Stimulated activated memory B cell treated with anti-CD40 and anti-IgM and Interleukin-4, amounts not matched to agents 10 μg/mL and 1 μg/mL and 100 μg/mL, for 72 hours (primary cell): ENCODE results near the gene AMDHD2.
"Not testable (repeated sequence)": the region's sequence is repeated elsewhere in the genome, so short reads cannot be mapped to it uniquely, and the experiment has no call there.

Experiments
- ATAC-seq: fragments of 150-1000 bp; cut with Tn5 transposase; 2 replicates; pipeline ENCODE4 v1.10.0; 2021
- H3K27ac Mint-ChIP-seq: one replicate; pipeline ENCODE4 v1.8.0; 2022; ENCODE audit warnings: mild to moderate bottlenecking, mixed read lengths
- H3K27me3 Mint-ChIP-seq: one replicate; pipeline ENCODE4 v1.8.0; 2022; ENCODE audit warnings: mixed read lengths
- H3K36me3 Mint-ChIP-seq: one replicate; pipeline ENCODE4 v1.8.0; 2022; ENCODE audit warnings: mixed read lengths
- H3K4me1 Mint-ChIP-seq: one replicate; pipeline ENCODE4 v1.8.0; 2022; ENCODE audit warnings: mixed read lengths
- H3K4me3 Mint-ChIP-seq: one replicate; pipeline ENCODE4 v1.8.0; 2022; ENCODE audit warnings: mild to moderate bottlenecking, moderate library complexity, mixed read lengths
- H3K9me3 Mint-ChIP-seq: one replicate; pipeline ENCODE4 v1.8.0; 2022; ENCODE audit warnings: mixed read lengths

Gene AMDHD2

DNA sequence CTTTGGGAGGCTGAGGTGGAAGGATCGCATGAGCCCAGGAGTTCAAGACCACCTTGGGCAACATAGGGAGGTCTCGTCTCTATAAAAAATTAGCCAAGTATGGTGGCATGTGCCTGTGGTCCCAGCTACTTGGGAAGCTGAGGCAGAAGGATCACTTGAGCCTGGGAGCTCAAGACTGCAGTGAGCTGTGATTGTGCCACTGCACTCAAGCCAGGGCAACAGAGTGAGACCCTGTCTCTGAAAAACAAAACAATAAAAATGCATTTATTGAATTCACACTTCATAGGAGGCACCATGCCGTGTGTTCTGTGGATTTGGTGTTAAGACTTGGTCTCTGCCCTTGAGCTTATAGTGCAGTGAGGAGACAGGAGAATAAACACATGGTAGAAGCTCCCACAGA lies 42.8 kb upstream of the AMDHD2 start:
- ATAC-seq = no peak
- H3K4me3 Mint-ChIP-seq = no peak overlapping the region
- H3K27ac Mint-ChIP-seq = no peak overlapping the region
- peaks cover 14% of the 10 kb centered on the region for H3K27me3 Mint-ChIP-seq
- no peaks in the 10 kb centered on the region for H3K36me3 Mint-ChIP-seq
- H3K9me3 Mint-ChIP-seq = no peaks in the 10 kb centered on the region
- peaks cover 29% of the 10 kb centered on the region for H3K4me1 Mint-ChIP-seq

DNA sequence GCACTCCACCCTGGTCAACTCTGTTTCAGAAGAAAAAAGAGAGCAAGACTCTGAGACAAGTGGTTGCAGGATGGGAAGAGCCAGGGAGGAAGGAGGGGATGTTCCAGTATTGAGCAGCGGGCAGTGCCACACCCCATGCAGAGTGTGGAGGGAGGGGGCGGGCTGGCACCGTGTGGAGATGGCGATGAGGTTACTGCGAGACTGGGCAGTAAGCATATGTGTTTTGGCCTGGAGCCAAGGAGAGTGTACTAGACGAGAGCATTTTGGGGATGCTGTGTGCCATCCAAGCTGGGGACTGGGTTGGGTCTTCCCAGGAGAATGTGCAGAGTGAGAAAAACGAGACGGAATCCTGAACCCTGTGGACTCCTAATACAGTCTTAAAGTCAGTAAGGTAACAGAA lies 41.9 kb upstream of the AMDHD2 start:
- no peak overlapping the region for H3K4me3 Mint-ChIP-seq
- no peaks in the 10 kb centered on the region for H3K36me3 Mint-ChIP-seq
- H3K27ac Mint-ChIP-seq = no peak overlapping the region
- H3K4me1 Mint-ChIP-seq = peaks cover 22% of the 10 kb centered on the region
- H3K27me3 Mint-ChIP-seq = peaks cover 4% of the 10 kb centered on the region
- no peaks in the 10 kb centered on the region for H3K9me3 Mint-ChIP-seq
- ATAC-seq = no peak

DNA sequence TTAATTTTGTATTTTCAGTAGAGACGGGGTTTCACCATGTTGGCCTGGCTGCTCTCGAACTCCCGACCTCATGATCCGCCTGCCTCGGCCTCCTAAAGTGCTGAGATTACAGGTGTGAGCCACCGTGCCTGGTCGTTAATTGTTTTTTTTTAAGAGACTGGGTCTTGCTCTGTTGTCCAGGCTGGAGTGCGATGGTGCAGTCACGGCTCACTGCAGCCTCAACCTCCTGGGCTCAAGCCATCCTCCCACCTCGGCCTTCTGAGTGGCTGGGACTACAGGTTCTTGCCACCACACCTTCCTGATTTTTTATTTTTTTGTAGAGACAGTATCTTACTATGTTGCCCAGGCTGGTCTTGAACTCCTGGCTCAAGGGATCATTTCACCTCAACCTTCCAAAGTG lies 40.2 kb upstream of the AMDHD2 start:
- H3K4me1 Mint-ChIP-seq = peaks cover 20% of the 10 kb centered on the region
- not testable (repeated sequence) for ATAC-seq, H3K4me3 Mint-ChIP-seq, H3K27ac Mint-ChIP-seq, H3K36me3 Mint-ChIP-seq, H3K27me3 Mint-ChIP-seq, H3K9me3 Mint-ChIP-seq

DNA sequence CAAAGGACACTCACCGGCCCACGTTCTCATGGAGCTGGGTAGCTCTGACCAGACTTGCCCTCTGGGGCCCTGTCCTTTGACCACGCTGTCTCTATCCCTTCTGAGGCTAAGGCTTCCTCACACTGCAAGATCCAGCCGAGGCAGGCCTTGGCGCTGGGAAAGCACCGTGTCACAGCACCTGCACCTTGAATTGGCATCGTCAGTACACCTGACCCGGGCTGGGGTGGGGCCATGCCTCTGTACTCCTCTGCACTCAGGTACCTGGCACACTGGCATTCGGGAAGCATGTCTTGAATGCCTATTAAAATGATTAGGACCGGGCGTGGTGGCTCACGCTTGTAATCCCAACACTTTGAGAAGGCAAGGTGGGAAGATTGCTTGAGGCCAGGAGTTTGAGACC lies 39.2 kb upstream of the AMDHD2 start:
- peaks cover 19% of the 10 kb centered on the region for H3K4me1 Mint-ChIP-seq
- H3K36me3 Mint-ChIP-seq = no peaks in the 10 kb centered on the region
- H3K27me3 Mint-ChIP-seq = no peaks in the 10 kb centered on the region
- H3K4me3 Mint-ChIP-seq = no peak overlapping the region
- ATAC-seq = no peak
- H3K27ac Mint-ChIP-seq = no peak overlapping the region
- H3K9me3 Mint-ChIP-seq = no peaks in the 10 kb centered on the region

DNA sequence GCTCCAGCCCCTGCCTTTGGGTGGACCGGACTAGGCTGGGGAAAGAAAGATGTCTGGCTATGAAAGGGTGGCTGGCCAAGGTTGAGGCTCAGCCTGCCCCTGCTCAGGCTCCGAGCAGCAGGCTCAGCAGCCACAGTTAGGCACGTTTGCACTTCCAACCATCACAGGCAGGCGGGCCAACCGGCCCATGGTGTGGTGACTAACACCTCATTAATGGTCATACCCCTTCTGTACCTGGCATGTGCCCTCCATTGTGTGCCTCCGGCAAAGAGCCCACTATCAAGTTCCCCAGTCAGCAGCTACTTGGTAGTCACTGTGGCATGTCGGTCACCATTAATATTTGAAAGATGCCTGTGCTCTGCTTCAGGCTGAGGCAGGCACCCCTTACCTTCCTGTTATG lies 38.5 kb upstream of the AMDHD2 start:
- Mint-ChIP-seq H3K4me3 (no peak overlapping the region), H3K9me3 (no peaks in the 10 kb centered on the region), H3K27me3 (no peaks in the 10 kb centered on the region), H3K36me3 (no peaks in the 10 kb centered on the region), H3K4me1 (peaks cover 18% of the 10 kb centered on the region), H3K27ac (no peak overlapping the region)
- ATAC-seq = no peak

DNA sequence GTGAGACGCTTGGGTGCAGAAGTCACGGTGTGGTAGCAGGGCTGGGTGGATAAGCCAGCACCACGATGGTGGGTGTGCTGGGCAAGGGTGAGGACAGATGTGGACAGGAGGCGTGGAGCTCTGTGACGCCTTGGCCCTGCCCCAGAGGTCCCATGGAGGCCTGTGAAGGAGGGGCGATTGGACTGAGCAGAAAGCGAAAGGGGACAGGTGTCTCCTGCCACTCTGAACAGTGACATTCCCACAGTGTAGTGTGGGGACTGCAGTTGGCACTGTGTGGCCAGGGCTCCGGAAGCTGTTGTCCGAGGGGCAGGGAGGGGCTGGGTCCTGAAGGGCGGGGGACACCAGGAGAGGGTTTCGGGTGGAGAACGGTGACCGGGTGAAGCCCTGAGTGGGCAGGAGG lies 37.9 kb upstream of the AMDHD2 start:
- peaks cover 23% of the 10 kb centered on the region for H3K4me1 Mint-ChIP-seq
- no peak overlapping the region for H3K4me3 Mint-ChIP-seq
- ATAC-seq = no peak
- H3K36me3 Mint-ChIP-seq = no peaks in the 10 kb centered on the region
- no peaks in the 10 kb centered on the region for H3K9me3 Mint-ChIP-seq
- no peaks in the 10 kb centered on the region for H3K27me3 Mint-ChIP-seq
- no peak overlapping the region for H3K27ac Mint-ChIP-seq

DNA sequence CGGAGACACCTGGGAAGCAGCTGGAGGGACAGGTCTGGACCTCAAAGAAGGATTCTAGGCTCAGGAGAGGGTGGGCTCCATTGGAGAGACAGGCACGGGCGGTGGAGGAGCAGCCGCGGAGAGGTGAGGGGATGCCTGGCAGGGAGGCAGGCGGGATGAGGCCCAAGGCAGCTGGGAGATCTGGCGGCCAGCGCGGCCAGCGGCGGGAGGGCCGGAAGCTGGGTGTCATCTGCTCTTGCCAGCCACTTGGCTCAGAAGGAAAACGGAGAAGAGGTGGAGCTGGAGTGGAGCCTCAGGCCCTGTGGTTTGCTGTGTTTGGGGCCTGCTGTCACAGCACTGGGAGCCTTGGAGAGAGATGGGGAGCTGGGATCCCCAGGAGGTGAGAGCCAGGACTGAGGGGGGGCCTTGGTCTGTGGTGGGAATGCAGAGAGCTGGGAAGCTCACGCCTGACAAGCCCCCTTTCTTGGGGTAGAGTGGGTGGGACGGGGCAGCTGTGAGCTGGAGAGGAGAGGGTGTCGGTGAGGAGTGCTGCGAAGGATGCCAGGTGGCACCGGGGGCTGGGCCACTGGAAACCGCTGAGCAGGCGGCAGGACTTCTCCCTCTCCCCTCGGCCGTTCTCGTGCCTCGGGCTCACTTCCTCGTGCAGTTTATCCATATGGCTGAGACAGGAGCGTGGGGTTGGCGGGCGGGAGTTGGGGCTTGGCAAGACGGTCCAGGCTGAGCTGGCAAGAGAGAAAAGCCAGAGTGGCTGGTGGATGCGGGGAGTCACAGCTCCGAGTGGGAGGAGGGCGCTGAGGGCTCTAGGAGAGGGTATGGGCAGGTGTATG lies 37.2 kb upstream of the AMDHD2 start:
- Mint-ChIP-seq H3K4me3 (no peak overlapping the region), H3K36me3 (no peaks in the 10 kb centered on the region), H3K4me1 (peaks cover 23% of the 10 kb centered on the region), H3K9me3 (no peaks in the 10 kb centered on the region), H3K27me3 (no peaks in the 10 kb centered on the region), H3K27ac (no peak overlapping the region)
- no peak for ATAC-seq

DNA sequence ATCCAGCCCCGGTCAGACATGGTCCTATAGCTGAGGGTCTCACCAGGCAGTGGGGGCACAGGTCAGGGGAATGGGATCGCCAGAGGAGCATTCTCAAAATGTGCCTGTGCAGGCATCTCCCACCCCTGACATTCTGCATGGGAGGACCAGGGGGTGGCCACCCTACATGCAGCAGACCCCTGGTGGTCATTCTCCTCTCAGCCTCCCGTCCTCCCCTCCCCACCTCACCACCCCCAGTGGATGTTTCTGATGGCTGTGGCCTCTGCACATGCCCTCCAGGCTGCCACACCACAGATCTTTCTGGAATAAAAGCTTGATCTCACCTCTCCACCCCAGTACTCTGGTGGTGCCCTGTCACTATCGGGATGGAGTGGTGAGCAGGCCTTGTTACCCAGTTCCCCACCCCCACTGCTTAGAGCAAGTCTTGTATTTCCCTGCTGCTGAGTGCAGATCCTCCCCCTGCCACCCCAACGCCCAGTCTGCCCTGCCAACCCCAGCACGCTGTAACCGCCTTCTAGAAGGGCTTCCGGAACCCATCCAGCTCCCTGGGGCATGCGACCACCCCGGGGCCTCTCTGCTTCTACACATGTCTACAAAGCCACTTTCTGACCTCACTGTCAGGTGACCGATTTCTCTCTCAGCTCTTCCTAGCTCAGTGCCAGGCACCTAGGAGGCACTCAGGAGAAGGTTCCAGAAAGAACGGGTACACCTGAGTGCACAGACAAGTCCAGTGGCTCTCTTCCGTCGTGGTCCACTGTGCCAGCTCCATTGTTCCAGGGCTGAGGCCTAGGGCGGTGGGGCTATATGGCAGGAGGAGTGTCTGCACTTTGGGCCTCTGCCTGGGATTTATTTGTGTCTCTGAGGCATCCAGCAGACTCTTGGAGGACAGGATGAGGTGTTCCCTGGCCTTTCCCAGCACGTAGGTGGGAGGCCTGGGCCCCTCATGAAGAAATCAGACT lies 36.0 kb upstream of the AMDHD2 start:
- Mint-ChIP-seq H3K27me3 (no peaks in the 10 kb centered on the region), H3K27ac (no peak overlapping the region), H3K4me1 (peaks cover 19% of the 10 kb centered on the region), H3K4me3 (no peak overlapping the region), H3K36me3 (no peaks in the 10 kb centered on the region), H3K9me3 (no peaks in the 10 kb centered on the region)
- no peak for ATAC-seq

DNA sequence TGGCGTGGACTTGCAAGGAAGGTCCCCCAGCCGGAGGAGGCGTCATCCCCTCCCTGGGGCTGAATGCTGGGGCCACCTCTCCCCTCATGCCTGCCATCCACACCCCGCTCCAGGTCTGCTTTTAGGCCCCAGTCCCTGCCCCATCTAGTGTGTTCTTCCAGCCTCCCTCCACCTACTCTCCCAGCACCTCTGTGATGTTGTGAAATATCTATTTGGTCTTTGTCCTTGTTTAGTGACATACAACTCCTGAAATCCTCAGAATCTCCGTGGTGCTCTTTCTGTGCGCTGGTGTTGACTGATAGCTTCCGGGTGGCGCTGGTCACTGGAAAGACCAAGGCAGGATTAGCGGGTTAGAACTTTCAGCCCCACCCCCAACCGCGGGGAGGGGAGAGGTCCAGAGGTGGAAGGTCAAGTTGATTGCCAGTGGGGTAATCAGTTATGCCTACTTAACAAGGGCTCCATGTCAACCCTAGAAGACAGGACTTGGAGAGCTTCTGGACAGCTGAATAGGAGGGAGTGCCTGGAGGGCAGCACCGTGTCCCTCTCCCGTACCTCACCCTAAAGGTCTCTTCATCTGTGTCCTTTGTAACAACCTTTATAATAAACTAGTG lies 35.2 kb upstream of the AMDHD2 start:
- Mint-ChIP-seq H3K27ac (no peak overlapping the region), H3K27me3 (no peaks in the 10 kb centered on the region), H3K9me3 (no peaks in the 10 kb centered on the region), H3K4me3 (no peak overlapping the region), H3K36me3 (no peaks in the 10 kb centered on the region), H3K4me1 (peaks cover 19% of the 10 kb centered on the region)
- ATAC-seq = no peak

DNA sequence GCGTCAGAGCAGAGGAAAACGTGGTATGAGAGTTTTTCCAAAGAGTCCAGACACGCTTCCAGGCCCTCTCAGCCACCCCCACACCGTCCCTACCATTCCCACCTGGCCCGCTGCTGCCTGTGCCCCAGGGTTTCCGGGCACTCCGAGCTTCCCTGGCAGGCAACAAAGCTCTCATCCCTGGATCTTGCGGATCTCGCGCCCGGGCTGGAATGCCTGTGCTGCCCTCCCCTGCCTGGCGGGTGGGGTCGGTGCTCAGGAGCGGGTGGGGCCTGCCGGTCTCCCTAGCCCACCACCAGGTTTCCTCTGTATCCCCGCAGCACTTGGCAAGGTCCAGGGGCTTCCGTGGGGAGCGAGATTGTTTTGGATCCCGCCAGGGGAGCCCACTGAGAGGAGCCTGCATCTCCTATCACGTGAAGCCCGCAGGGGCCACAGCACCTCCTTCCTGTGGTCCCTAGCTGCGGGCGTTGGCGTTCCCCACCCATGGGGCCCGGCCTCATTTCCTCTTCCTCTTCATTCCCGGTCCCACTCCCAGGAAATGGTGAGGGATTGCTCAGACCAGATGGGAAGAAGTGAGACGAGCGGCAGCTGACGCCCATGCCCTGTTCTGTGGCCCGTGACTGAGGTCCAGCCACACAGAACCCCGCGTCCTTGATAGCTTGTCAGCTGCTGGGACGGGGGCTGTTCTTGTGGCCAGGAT lies 34.2 kb upstream of the AMDHD2 start:
- no peak for ATAC-seq
- H3K27ac Mint-ChIP-seq = no peak overlapping the region
- no peaks in the 10 kb centered on the region for H3K9me3 Mint-ChIP-seq
- no peaks in the 10 kb centered on the region for H3K27me3 Mint-ChIP-seq
- peaks cover 19% of the 10 kb centered on the region for H3K4me1 Mint-ChIP-seq
- H3K36me3 Mint-ChIP-seq = no peaks in the 10 kb centered on the region
- H3K4me3 Mint-ChIP-seq = no peak overlapping the region

DNA sequence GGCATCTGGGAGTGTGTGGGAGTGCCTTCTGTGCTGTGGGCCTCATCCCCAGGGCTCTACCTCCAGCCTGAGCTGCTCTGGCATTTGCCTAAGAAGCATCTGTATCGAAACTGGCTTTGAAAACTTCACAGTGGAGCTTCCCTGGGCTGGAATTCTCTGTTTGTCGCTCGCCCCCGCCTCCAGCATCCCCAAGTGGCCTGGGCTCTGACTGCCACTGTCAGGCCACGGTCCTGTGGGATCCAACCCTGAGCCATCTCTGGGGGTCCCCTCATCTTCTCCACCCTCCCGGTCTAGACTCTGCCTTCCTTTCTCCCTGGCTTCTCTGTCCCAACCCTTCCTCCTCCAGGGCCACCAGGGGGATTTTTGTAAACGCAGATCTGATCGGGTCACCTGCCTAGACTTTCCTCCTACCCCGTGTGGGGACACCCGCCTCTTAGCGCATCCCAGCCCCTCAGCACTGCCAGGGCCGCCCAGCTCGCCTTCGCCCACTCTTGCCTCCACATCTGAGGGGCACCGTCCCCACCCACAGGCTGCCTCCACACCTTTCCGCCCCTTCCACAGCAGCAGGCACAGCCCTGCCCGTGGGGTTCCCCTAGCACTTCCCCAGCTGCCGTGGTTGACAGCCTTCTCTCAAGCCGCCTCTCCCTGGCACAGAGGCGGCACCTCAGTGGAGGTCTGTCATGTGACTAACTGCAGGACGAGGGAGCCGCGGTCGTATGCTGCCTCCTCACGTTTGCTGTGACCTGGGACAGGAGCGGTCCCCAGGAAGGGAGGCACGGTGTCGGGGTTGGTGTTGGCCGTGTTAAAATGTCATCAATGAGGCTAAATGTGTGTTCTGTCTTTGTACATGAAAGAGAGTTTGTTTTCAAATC lies 33.3 kb upstream of the AMDHD2 start:
- Mint-ChIP-seq H3K27me3 (no peaks in the 10 kb centered on the region), H3K9me3 (no peaks in the 10 kb centered on the region), H3K36me3 (no peaks in the 10 kb centered on the region), H3K27ac (peak overlapping the region; percentile 77), H3K4me3 (peak overlapping the region; percentile 62), H3K4me1 (peaks cover 19% of the 10 kb centered on the region)
- peak; percentile 96 for ATAC-seq

DNA sequence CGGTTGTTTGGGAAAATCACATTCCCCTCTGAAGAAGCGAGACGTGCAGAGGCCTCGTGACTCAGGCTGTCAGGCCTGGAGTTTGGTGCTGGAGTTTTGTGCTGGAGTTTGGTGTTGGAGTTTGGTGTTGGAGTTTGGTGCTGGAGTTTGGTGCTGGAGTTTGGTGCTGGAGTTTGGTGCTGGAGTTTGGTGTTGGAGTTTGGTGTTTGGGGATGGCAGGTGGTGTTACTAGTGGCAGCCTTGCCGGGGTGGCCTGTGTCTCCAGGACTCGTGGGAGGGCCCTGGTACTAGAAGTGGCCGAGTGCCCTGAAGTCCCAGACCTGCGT lies 32.7 kb upstream of the AMDHD2 start:
- H3K27me3 Mint-ChIP-seq = no peaks in the 10 kb centered on the region
- H3K36me3 Mint-ChIP-seq = no peaks in the 10 kb centered on the region
- no peak for ATAC-seq
- H3K27ac Mint-ChIP-seq = peak overlapping the region; percentile 77
- H3K4me3 Mint-ChIP-seq = peak overlapping the region; percentile 62
- H3K4me1 Mint-ChIP-seq = peaks cover 19% of the 10 kb centered on the region
- H3K9me3 Mint-ChIP-seq = no peaks in the 10 kb centered on the region

DNA sequence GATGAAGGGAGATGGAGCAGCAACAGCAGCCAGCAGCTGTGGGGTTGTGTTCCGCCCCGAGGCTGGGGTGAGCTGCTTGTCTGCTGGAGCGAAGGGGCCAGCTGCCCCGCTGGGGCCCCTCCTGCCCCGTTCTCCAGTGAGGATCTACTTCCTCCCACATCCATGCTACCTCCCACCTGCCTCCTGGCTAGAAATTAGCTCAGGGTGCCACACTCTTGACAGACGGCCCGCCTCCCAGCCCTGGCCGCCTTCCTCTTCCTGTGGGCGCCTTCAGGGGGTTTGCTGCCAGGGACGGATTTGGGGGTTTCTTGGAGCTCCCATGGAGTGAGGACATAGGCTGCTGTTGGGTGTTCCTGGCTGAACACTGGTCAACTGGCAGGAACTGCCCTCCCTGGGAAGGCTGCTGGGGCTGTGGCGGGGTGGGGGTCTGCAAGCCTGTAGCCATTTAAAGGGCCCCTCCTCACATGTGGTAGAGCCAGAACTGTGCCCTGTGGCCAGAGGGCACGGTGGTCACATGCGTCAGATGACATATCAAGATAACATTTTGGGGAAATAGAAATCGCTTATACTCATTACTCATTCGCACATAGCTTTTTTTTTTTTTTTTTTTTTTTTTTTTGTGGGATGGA lies 32.2 kb upstream of the AMDHD2 start:
- H3K9me3 Mint-ChIP-seq = no peaks in the 10 kb centered on the region
- H3K27ac Mint-ChIP-seq = peak overlapping the region; percentile 77
- H3K36me3 Mint-ChIP-seq = no peaks in the 10 kb centered on the region
- peaks cover 19% of the 10 kb centered on the region for H3K4me1 Mint-ChIP-seq
- no peak overlapping the region for H3K4me3 Mint-ChIP-seq
- H3K27me3 Mint-ChIP-seq = no peaks in the 10 kb centered on the region
- no peak for ATAC-seq

DNA sequence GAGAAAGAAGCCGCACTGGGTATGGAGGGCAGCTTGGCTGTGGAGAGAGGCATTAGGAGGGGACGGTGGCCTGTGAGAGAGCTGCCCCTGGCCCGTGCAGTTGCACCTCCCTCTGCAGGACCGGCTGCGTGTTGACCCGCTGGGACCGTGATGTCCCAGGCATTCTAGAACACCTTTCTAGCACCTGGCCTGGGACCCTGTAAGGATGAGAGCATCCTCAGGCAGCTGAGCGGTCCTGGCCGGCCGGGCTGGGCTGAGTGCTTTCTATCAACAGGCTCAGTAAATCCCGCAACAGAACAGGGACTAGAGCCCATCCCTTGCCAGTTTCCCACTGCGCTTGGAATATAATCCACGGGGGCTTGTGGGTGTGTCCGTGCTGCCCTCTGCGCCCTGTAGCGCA lies 30.6 kb upstream of the AMDHD2 start:
- Mint-ChIP-seq H3K4me1 (peaks cover 19% of the 10 kb centered on the region), H3K27ac (no peak overlapping the region), H3K4me3 (no peak overlapping the region), H3K36me3 (no peaks in the 10 kb centered on the region), H3K9me3 (no peaks in the 10 kb centered on the region), H3K27me3 (no peaks in the 10 kb centered on the region)
- ATAC-seq = no peak
